ENCODE results near the gene CAPNS1.

- TF ChIP-seq POLR2A (IDR thresholded peaks at IDR 0.05) (no peak), CTCF (IDR thresholded peaks at IDR 0.05) (no peak), EP300 (IDR thresholded peaks at IDR 0.05) (no peak)
These were observed 23.6 kb upstream of the CAPNS1 start for GRCh38 chr19:36116344-36116637.
